Keratinocyte (primary cell): ENCODE data around the gene SLC6A2. TPM values are rescaled to one million over a fixed set of nuclear protein-coding genes. Genes with fewer than 3 reads are reported as not detected.
A peak's percentile ranks its signal among the peaks of the same experiment; 100 is the strongest.

Experiments
- DNase-seq: peaks from one replicate; pipeline ENCODE4 v3.0.0-alpha.2; 2011; ENCODE audit warnings: low read depth, missing footprints, low spot score
- FAIRE-seq: peaks from 2 replicates; lab custom pipeline; 2011; peaks lifted over from hg19 to GRCh38; lab: Jason Lieb, UNC
- H2AFZ ChIP-seq: 2 replicates; pipeline ENCODE4 v1.6.0; 2012; ENCODE audit warnings: low read length, control low read depth, inconsistent platforms; ENCODE audit not compliant: control insufficient read depth
- H3K27ac ChIP-seq: 2 replicates; pipeline ENCODE4 v1.5.1; 2011; ENCODE audit warnings: low read length; ENCODE audit not compliant: control insufficient read depth, insufficient read depth
- H3K27me3 ChIP-seq: 3 replicates; pipeline ENCODE4 v1.6.0; 2011; ENCODE audit warnings: low read length; ENCODE audit not compliant: control insufficient read depth, insufficient read depth; ENCODE audit errors: extremely low read depth
- H3K36me3 ChIP-seq, 2 experiments: 2 replicates in 1 of 2; 3 replicates in 1 of 2; pipeline ENCODE4 v1.5.1; 2011; ENCODE audit warnings: low read length in 2 of 2, mild to moderate bottlenecking in 1 of 2; ENCODE audit not compliant: control insufficient read depth in 2 of 2, insufficient read depth in 2 of 2; ENCODE audit errors: extremely low read depth in 1 of 2
- H3K4me1 ChIP-seq: 3 replicates; pipeline ENCODE4 v1.5.1; 2011; ENCODE audit warnings: low read length; ENCODE audit not compliant: control insufficient read depth, insufficient read depth; ENCODE audit errors: extremely low read depth
- H3K4me2 ChIP-seq: 3 replicates; pipeline ENCODE4 v1.6.0; 2011; ENCODE audit warnings: low read depth, low read length; ENCODE audit not compliant: control insufficient read depth, insufficient read depth; ENCODE audit errors: extremely low read depth
- H3K4me3 ChIP-seq, 3 experiments: fragments of 200-600 bp in 1 of 3; sonication (generic) in 1 of 3; 2 replicates in 2 of 3; 3 replicates in 1 of 3; pipeline ENCODE4 v1.5.1; 2011 to 2016; ENCODE audit warnings: low read length in 3 of 3, mild to moderate bottlenecking in 3 of 3, control low read depth in 2 of 3, inconsistent platforms in 1 of 3, low read depth in 1 of 3, mixed read lengths in 1 of 3, mixed run types in 1 of 3, moderate library complexity in 1 of 3; ENCODE audit not compliant: control insufficient read depth in 2 of 3, insufficient read depth in 2 of 3; ENCODE audit errors: extremely low read depth in 1 of 3
- H3K79me2 ChIP-seq: 2 replicates; pipeline ENCODE4 v1.6.0; 2012; ENCODE audit warnings: low read length; ENCODE audit not compliant: control insufficient read depth, insufficient read depth
- H3K9ac ChIP-seq: 3 replicates; pipeline ENCODE4 v1.6.0; 2011; ENCODE audit warnings: low read length; ENCODE audit not compliant: control insufficient read depth, insufficient read depth; ENCODE audit errors: extremely low read depth
- H3K9me1 ChIP-seq: 3 replicates; pipeline ENCODE4 v1.6.0; 2011; ENCODE audit warnings: low read length; ENCODE audit not compliant: control insufficient read depth, insufficient read depth; ENCODE audit errors: extremely low read depth
- H3K9me3 ChIP-seq: 2 replicates; pipeline ENCODE4 v1.5.1; 2012; ENCODE audit warnings: low read depth, low read length; ENCODE audit not compliant: control insufficient read depth
- H4K20me1 ChIP-seq: 3 replicates; pipeline ENCODE4 v1.6.0; 2011; ENCODE audit warnings: low read length; ENCODE audit not compliant: control insufficient read depth, insufficient read depth; ENCODE audit errors: extremely low read depth
- CTCF ChIP-seq, 3 experiments: IDR thresholded peaks in 1 of 3; conservative IDR thresholded peaks in 1 of 3; optimal IDR thresholded peaks in 1 of 3; 2 replicates in 2 of 3; 3 replicates in 1 of 3; pipeline versions ENCODE3 to v1.5.1; 2011; ENCODE audit warnings: low read length in 3 of 3, mild to moderate bottlenecking in 3 of 3, moderate library complexity in 2 of 3, control low read depth in 1 of 3, inconsistent platforms in 1 of 3; ENCODE audit not compliant: insufficient read depth in 2 of 3; ENCODE audit errors: extremely low read depth in 1 of 3
- EZH2 ChIP-seq: IDR thresholded peaks from one replicate; pipeline ENCODE4 v1.6.1; 2012; ENCODE audit warnings: inconsistent platforms, mild to moderate bottlenecking, low read length, moderate library complexity
- dilution Hi-C: fragments of 300-500 bp; cut with MboI; formaldehyde crosslinking; loops from one replicate; pipeline ENCODE4 v1.7.0; 2020; ENCODE audit warnings: low sequenced_read_pairs; ENCODE audit not compliant: extremely low pct_ligation_motif_present
- polyA plus RNA-seq, 5 experiments: library from polyadenylated mRNA; depleted of rRNA in 3 of 5; stranded (reverse) in 3 of 5; stranded (forward) in 1 of 5; unstranded in 1 of 5; fragments of >200 nt; gene quantifications; 1 replicate in 1 of 5; 2 replicates in 3 of 5; 3 replicates in 1 of 5; pipeline versions ENCODE4 v1.2.1 to v1.2.3, GENCODE V29; 2011 to 2012; ENCODE audit warnings: missing spikeins in 2 of 5, low read depth in 1 of 5, low replicate concordance in 1 of 5

SLC6A2 gene
- polyA plus RNA-seq, 1 donor (not counting 4 experiments of a cell fraction or from before 2014, with no cell fraction given) = 0.20 TPM

DNA sequence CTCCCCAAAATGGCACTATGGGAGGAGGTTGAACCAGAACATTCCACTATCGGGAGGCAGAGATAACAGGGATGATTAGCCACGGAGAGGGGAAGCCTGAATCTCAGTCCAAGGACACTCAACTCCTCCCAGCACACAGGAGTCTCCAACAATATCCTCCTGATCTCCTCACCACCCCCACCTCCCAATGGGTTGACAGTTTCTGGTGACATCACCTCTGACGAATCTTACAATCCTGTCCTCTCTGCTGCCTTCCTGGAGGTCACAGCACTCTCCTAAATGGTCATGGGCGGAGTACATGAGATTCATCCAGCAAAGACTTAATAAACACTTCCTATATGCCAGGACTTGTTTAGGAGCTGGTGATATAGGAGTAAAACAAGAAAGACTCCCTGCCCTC is 80.9 kb downstream of the SLC6A2 start:
- TF ChIP-seq EZH2 (no peak), CTCF (optimal IDR thresholded peaks at IDR 0.05 in 1 of 3, IDR thresholded peaks at IDR 0.05 in 1 of 3, conservative IDR thresholded peaks at IDR 0.05 in 1 of 3; ENCODE audit: extremely low read depth in 1 of 3, insufficient read depth in 2 of 3, low read length in 3 of 3) (no peak)
- dilution Hi-C loops = no loop called here
- peak overlapping the region; percentile 23 for H3K4me2 ChIP-seq

DNA sequence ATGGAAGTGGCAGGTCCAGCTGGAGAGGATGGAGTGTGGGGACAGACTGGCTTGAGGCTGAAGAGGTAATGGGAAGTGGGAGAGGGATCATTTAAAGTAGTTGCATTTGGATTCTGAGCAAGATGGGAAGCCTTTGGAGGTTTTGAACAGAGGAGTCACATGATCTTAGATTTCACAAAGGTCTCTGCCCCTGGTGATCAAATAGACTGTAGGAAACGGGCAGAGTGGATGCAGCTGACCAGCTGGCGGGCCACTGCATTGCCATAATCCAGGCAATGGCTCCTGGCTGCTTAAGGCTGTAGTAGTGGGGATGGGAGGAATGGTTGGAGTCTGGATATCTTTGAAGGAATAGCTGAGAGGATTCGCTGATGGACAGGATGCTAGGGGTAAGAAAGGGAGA is 81.5 kb downstream of the SLC6A2 start:
- H3K9me1 ChIP-seq = no peaks in the 10 kb centered on the region
- H3K9ac ChIP-seq = no peak overlapping the region
- no peaks in the 10 kb centered on the region for H3K9me3 ChIP-seq
- no peaks in the 10 kb centered on the region for H3K36me3 ChIP-seq
- H3K4me1 ChIP-seq = peaks cover 16% of the 10 kb centered on the region
- H3K79me2 ChIP-seq = no peaks in the 10 kb centered on the region
- no peak for DNase-seq
- H3K4me3 ChIP-seq = no peak overlapping the region
- no peak overlapping the region for H2AFZ ChIP-seq
- no peaks in the 10 kb centered on the region for H3K27me3 ChIP-seq
- H3K27ac ChIP-seq = no peak overlapping the region
- H4K20me1 ChIP-seq = no peaks in the 10 kb centered on the region
- FAIRE-seq = no peak
- dilution Hi-C loops = no loop called here
- no peak overlapping the region for H3K4me2 ChIP-seq
- no peak for TF ChIP-seq CTCF (optimal IDR thresholded peaks at IDR 0.05 in 1 of 3, IDR thresholded peaks at IDR 0.05 in 1 of 3, conservative IDR thresholded peaks at IDR 0.05 in 1 of 3; ENCODE audit: extremely low read depth in 1 of 3, insufficient read depth in 2 of 3, low read length in 3 of 3)
- TF ChIP-seq EZH2 = no peak

More for the DNA sequence above, 80.9 kb downstream of the SLC6A2 start:
- H3K4me1 ChIP-seq = peaks cover 16% of the 10 kb centered on the region
- DNase-seq (no peak), FAIRE-seq (no peak)
- no peaks in the 10 kb centered on the region for H3K27me3 ChIP-seq
- no peaks in the 10 kb centered on the region for H3K9me1 ChIP-seq
- peak overlapping the region; percentile 59 for H2AFZ ChIP-seq
- no peaks in the 10 kb centered on the region for H3K9me3 ChIP-seq
- no peaks in the 10 kb centered on the region for H4K20me1 ChIP-seq
- H3K4me3 ChIP-seq = no peak overlapping the region
- H3K9ac ChIP-seq = no peak overlapping the region
- no peak overlapping the region for H3K27ac ChIP-seq
- H3K79me2 ChIP-seq = no peaks in the 10 kb centered on the region
- no peaks in the 10 kb centered on the region for H3K36me3 ChIP-seq
